GM18517 (cell line): Measurements from ENCODE around the gene INTS15.

Experiments used
- ATAC-seq: cut with Tn5 transposase; IDR thresholded peaks from one replicate; pipeline ENCODE4 v1.9.1; 2021; ENCODE audit warnings: mild to moderate bottlenecking, moderate library complexity; ENCODE audit not compliant: unreplicated experiment

INTS15 gene

GRCh38 chr7:6655636-6656385, 66.0 kb downstream of the INTS15 start:
- ATAC-seq: no peak

GRCh38 chr7:6656413-6656812, 66.6 kb downstream of the INTS15 start:
- ATAC-seq: no peak
